Measurements from ENCODE around the gene PGAP6. TPM values are rescaled to one million over a fixed set of nuclear protein-coding genes. Genes with fewer than 3 reads are reported as not detected.
A peak's percentile ranks its signal among the peaks of the same experiment; 100 is the strongest.
"Not testable (repeated sequence)": the region's sequence is repeated elsewhere in the genome, so short reads cannot be mapped to it uniquely, and the experiment has no call there.

The PGAP6 gene
- total RNA-seq, 1 donor from 2014 or later = 80.5 TPM

DNA sequence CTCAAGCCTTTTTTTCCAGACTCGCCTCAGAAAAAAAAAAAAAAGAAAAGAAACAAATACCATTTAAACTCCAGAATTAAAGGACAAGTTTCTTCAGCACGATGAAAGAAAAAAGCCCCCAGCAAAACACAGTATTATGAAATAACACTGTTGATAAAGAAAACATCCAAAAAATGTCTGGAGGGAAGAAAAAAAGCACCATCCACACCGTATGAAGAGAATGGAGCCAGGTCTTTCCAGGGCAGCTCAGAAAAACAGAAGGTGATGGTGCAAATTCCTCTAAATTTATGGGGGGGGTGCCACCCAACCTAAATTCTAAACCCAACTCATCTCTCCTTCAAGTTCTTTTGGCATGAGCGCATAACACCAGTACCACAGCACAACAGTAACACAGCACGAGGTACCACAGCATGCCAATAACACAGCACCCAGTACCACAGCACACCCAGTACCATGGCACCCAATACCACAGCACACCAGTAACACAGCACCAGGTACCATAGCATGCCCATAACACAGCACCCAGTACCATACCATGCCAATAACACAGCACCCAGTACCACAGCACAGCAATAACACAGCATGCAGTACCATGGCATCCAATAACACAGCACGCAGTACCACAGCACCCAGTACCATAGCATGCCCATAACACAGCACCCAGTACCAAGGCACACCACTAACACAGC, 48.2 kb downstream of the PGAP6 start:
- Histone ChIP-seq H3K27ac (ENCODE audit: low read depth, low read length) (no peak overlapping the region), H4K20me1 (ENCODE audit: insufficient read depth, low read length) (peaks cover 79% of the 10 kb centered on the region), H3K36me3 (ENCODE audit: insufficient read depth, low read length) (no peaks in the 10 kb centered on the region), H3K9ac (ENCODE audit: low read length) (no peak overlapping the region), H3K4me2 (ENCODE audit: low read length) (no peak overlapping the region), H3K4me3 (ENCODE audit: insufficient read depth, low read depth, low read length) (no peak overlapping the region), H3K79me2 (ENCODE audit: insufficient read depth, low read length) (peaks cover 80% of the 10 kb centered on the region), H3K27me3 (ENCODE audit: insufficient read depth, low read length) (no peaks in the 10 kb centered on the region), H2AFZ (ENCODE audit: low read depth, low read length) (no peak overlapping the region), H3K4me1 (ENCODE audit: insufficient read depth, low read length) (no peaks in the 10 kb centered on the region), H3K9me3 (ENCODE audit: insufficient read depth, low read depth, low read length) (no peaks in the 10 kb centered on the region)
- no peak for TF ChIP-seq EZH2 (IDR thresholded peaks at IDR 0.05; ENCODE audit: insufficient read depth, low read length)
- TF ChIP-seq, protein P1, sequence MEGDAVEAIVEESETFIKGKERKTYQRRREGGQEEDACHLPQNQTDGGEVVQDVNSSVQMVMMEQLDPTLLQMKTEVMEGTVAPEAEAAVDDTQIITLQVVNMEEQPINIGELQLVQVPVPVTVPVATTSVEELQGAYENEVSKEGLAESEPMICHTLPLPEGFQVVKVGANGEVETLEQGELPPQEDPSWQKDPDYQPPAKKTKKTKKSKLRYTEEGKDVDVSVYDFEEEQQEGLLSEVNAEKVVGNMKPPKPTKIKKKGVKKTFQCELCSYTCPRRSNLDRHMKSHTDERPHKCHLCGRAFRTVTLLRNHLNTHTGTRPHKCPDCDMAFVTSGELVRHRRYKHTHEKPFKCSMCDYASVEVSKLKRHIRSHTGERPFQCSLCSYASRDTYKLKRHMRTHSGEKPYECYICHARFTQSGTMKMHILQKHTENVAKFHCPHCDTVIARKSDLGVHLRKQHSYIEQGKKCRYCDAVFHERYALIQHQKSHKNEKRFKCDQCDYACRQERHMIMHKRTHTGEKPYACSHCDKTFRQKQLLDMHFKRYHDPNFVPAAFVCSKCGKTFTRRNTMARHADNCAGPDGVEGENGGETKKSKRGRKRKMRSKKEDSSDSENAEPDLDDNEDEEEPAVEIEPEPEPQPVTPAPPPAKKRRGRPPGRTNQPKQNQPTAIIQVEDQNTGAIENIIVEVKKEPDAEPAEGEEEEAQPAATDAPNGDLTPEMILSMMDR (IDR thresholded peaks at IDR 0.05; ENCODE audit: insufficient read depth, low read depth, low read length) = no peak
- H3K36me3 Mint-ChIP-seq (ENCODE audit: low read depth, unreplicated experiment) = peaks cover 1% of the 10 kb centered on the region
- H3K27me3 Mint-ChIP-seq (ENCODE audit: low read depth, unreplicated experiment) = no peaks in the 10 kb centered on the region
- DNase-seq (ENCODE audit: low read depth) (peak; percentile 8), FAIRE-seq (no peak)
- peaks cover 2% of the 10 kb centered on the region for H3K9me3 Mint-ChIP-seq (ENCODE audit: unreplicated experiment)
- H3K4me3 Mint-ChIP-seq (ENCODE audit: unreplicated experiment) = peak overlapping the region; percentile 8
- H3K27ac Mint-ChIP-seq (ENCODE audit: unreplicated experiment) = peak overlapping the region; percentile 36
- H3K4me1 Mint-ChIP-seq (ENCODE audit: low read depth, unreplicated experiment) = peaks cover 29% of the 10 kb centered on the region

DNA sequence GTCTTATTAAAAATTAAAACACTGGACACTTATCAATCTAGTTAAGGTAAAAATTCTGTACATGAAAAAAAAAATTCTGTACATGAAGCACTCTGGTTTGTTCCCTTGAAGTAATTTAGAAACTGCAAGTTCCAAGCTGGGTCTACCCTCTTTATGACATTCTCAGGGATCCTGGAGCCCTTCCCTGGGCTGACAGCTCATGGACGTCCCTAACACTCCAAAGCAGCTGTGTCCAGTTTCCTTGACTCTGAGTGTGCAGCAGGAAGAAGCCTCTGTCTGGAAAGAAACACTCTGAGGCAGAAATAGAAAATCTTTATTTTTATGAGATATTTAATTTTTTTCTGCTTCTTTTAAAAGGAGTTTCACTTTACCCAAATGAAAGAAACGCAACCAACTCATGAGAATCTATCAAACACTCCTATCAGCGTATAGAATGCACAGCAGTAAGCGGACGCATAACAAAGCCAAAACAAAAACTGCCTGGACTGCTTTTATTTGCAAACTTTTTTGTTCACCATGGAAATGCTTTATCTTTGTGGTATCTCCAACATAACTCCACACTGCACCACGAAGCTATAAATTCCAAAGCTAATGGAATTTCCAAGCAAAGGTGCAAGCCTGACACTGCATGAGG, 50.5 kb downstream of the PGAP6 start:
- peak; percentile 23 for DNase-seq (ENCODE audit: low read depth)
- H3K4me2 ChIP-seq (ENCODE audit: low read length); H3K27ac ChIP-seq (ENCODE audit: low read depth, low read length); FAIRE-seq; H3K9me3 Mint-ChIP-seq (ENCODE audit: unreplicated experiment); H3K4me3 ChIP-seq (ENCODE audit: insufficient read depth, low read depth, low read length); H2AFZ ChIP-seq (ENCODE audit: low read depth, low read length); H3K4me3 Mint-ChIP-seq (ENCODE audit: unreplicated experiment); H3K36me3 ChIP-seq (ENCODE audit: insufficient read depth, low read length); H3K9ac ChIP-seq (ENCODE audit: low read length); H3K9me3 ChIP-seq (ENCODE audit: insufficient read depth, low read depth, low read length); H3K36me3 Mint-ChIP-seq (ENCODE audit: low read depth, unreplicated experiment); H3K27me3 ChIP-seq (ENCODE audit: insufficient read depth, low read length); H3K27me3 Mint-ChIP-seq (ENCODE audit: low read depth, unreplicated experiment): not testable (repeated sequence)
- Mint-ChIP-seq H3K27ac (ENCODE audit: unreplicated experiment) (peak overlapping the region; percentile 87), H3K4me1 (ENCODE audit: low read depth, unreplicated experiment) (peaks cover 34% of the 10 kb centered on the region)
- Histone ChIP-seq H3K4me1 (ENCODE audit: insufficient read depth, low read length) (peaks cover 13% of the 10 kb centered on the region), H3K79me2 (ENCODE audit: insufficient read depth, low read length) (peaks cover 63% of the 10 kb centered on the region), H4K20me1 (ENCODE audit: insufficient read depth, low read length) (peaks cover 85% of the 10 kb centered on the region)

DNA sequence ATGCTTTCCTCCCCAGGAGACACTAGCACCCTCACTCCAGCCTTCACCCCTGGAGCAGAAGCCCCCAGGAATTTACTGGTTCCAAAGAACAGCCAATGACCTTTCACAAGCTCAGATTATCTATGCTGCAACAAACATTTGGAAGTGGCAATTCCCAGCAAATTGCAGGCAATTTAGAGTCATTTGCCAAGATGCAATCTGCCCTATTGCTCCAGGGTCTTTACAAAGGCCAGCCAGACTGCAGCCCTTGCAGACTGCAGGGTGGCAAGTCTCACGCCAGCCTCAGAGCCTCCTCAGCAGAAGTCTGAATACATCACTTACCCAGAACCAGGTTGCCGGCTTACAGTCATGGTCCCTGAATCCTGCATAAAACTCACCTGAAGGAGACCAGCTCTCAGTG, 51.0 kb downstream of the PGAP6 start:
- H3K9me3 ChIP-seq (ENCODE audit: insufficient read depth, low read depth, low read length) = no peaks in the 10 kb centered on the region
- H3K79me2 ChIP-seq (ENCODE audit: insufficient read depth, low read length) = peaks cover 59% of the 10 kb centered on the region
- H3K4me2 ChIP-seq (ENCODE audit: low read length) = no peak overlapping the region
- Mint-ChIP-seq H3K27me3 (ENCODE audit: low read depth, unreplicated experiment) (no peaks in the 10 kb centered on the region), H3K36me3 (ENCODE audit: low read depth, unreplicated experiment) (peaks cover 1% of the 10 kb centered on the region), H3K4me1 (ENCODE audit: low read depth, unreplicated experiment) (peaks cover 34% of the 10 kb centered on the region), H3K27ac (ENCODE audit: unreplicated experiment) (peak overlapping the region; percentile 85), H3K9me3 (ENCODE audit: unreplicated experiment) (no peaks in the 10 kb centered on the region), H3K4me3 (ENCODE audit: unreplicated experiment) (no peak overlapping the region)
- no peak for FAIRE-seq
- peaks cover 82% of the 10 kb centered on the region for H4K20me1 ChIP-seq (ENCODE audit: insufficient read depth, low read length)
- H3K27ac ChIP-seq (ENCODE audit: low read depth, low read length) = no peak overlapping the region
- DNase-seq (ENCODE audit: low read depth) = no peak
- no peaks in the 10 kb centered on the region for H3K36me3 ChIP-seq (ENCODE audit: insufficient read depth, low read length)
- H3K4me3 ChIP-seq (ENCODE audit: insufficient read depth, low read depth, low read length) = no peak overlapping the region
- H2AFZ ChIP-seq (ENCODE audit: low read depth, low read length) = no peak overlapping the region
- no peak overlapping the region for H3K9ac ChIP-seq (ENCODE audit: low read length)
- peaks cover 13% of the 10 kb centered on the region for H3K4me1 ChIP-seq (ENCODE audit: insufficient read depth, low read length)
- H3K27me3 ChIP-seq (ENCODE audit: insufficient read depth, low read length) = no peaks in the 10 kb centered on the region
- TF ChIP-seq EZH2 (IDR thresholded peaks at IDR 0.05; ENCODE audit: insufficient read depth, low read length) = no peak
- TF ChIP-seq, protein P1 (IDR thresholded peaks at IDR 0.05; ENCODE audit: insufficient read depth, low read depth, low read length) = no peak

Measured in astrocyte (in vitro differentiated cells and primary cell).